Astrocyte (in vitro differentiated cells and primary cell): ENCODE measurements around the gene SH3PXD2B.

Source experiments
- EZH2 ChIP-seq: IDR thresholded peaks from 2 replicates; pipeline ENCODE4 v1.6.1; 2012; ENCODE audit warnings: mild to moderate bottlenecking, low read length, inconsistent platforms; ENCODE audit not compliant: insufficient read depth
- TF ChIP-seq, protein P1 (sequence below): IDR thresholded peaks from 2 replicates; pipeline ENCODE4 v1.5.1; 2011; ENCODE audit warnings: low read depth, mild to moderate bottlenecking, inconsistent platforms, low read length, moderate library complexity; ENCODE audit not compliant: insufficient read depth

DNA sequence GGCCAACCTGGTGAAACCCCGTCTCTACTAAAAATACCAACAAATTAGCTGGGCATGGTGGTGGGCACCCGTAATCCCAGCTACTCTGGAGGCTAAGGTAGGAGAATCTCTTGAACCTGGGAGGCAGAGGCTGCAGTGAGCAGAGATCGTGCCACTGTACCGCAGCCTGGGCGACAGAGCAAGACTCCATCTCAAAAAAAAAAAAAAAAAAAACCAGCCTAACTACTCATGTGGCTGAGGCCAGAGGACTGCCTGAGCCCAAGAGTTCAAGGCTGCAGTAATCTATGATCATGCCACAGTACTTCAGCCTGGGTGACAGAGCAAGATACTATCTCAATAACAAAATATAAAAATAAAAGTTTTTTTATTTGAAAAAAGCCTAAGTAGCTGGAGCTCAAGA is 174.0 kb downstream of the SH3PXD2B start:
- TF ChIP-seq, protein P1, sequence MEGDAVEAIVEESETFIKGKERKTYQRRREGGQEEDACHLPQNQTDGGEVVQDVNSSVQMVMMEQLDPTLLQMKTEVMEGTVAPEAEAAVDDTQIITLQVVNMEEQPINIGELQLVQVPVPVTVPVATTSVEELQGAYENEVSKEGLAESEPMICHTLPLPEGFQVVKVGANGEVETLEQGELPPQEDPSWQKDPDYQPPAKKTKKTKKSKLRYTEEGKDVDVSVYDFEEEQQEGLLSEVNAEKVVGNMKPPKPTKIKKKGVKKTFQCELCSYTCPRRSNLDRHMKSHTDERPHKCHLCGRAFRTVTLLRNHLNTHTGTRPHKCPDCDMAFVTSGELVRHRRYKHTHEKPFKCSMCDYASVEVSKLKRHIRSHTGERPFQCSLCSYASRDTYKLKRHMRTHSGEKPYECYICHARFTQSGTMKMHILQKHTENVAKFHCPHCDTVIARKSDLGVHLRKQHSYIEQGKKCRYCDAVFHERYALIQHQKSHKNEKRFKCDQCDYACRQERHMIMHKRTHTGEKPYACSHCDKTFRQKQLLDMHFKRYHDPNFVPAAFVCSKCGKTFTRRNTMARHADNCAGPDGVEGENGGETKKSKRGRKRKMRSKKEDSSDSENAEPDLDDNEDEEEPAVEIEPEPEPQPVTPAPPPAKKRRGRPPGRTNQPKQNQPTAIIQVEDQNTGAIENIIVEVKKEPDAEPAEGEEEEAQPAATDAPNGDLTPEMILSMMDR: no peak
- TF ChIP-seq EZH2: no peak
